GM18511 (cell line): ENCODE data around the gene BSPH1.
"Not testable (repeated sequence)": the region's sequence is repeated elsewhere in the genome, so short reads cannot be mapped to it uniquely, and the experiment has no call there.

Experiments used
- ATAC-seq: cut with Tn5 transposase; IDR thresholded peaks from one replicate; pipeline ENCODE4 v1.9.1; 2021; ENCODE audit warnings: mild to moderate bottlenecking, moderate library complexity; ENCODE audit not compliant: unreplicated experiment

The BSPH1 gene

GRCh38 chr19:47992070-47992469, at the start of gene BSPH1:
Gene BSPH1, minus strand, starts transcription at chr19:47992170. Its CDS starts 89 bp downstream, at chr19:47992081.
- ATAC-seq: no peak

GRCh38 chr19:48036765-48037164, 44.8 kb upstream of the BSPH1 start:
- ATAC-seq: no peak

GRCh38 chr19:48033604-48034003, 41.6 kb upstream of the BSPH1 start:
- no peak for ATAC-seq

GRCh38 chr19:48030073-48030472, 38.1 kb upstream of the BSPH1 start:
- ATAC-seq: no peak

- no peak for ATAC-seq
Measured at GRCh38 chr19:48029431-48029830, 37.5 kb upstream of the BSPH1 start.

GRCh38 chr19:48025480-48025879, 33.5 kb upstream of the BSPH1 start:
- ATAC-seq: no peak

- ATAC-seq: no peak
Measured at GRCh38 chr19:48023518-48023917, 31.5 kb upstream of the BSPH1 start.

GRCh38 chr19:48023011-48023410, 31.0 kb upstream of the BSPH1 start:
- ATAC-seq: no peak

- ATAC-seq: no peak
Measured at GRCh38 chr19:48020686-48021085, 28.7 kb upstream of the BSPH1 start.

- no peak for ATAC-seq
Measured at GRCh38 chr19:48010932-48011758, 19.2 kb upstream of the BSPH1 start.

GRCh38 chr19:48006762-48007161, 14.8 kb upstream of the BSPH1 start:
- ATAC-seq: no peak

GRCh38 chr19:48004236-48004635, 12.3 kb upstream of the BSPH1 start:
- no peak for ATAC-seq

GRCh38 chr19:48000846-48001245, 8.9 kb upstream of the BSPH1 start:
- ATAC-seq: no peak

- no peak for ATAC-seq
Measured at GRCh38 chr19:47998800-47999199, 6.8 kb upstream of the BSPH1 start.

- no peak for ATAC-seq
Measured at GRCh38 chr19:47996230-47996727, 4.3 kb upstream of the BSPH1 start.

- ATAC-seq: no peak
Measured at GRCh38 chr19:47994209-47994802, 2.3 kb upstream of the BSPH1 start, which contains the start of gene ELSPBP1. Gene ELSPBP1, plus strand, starts transcription at chr19:47994632. Its CDS starts 14,036 bp downstream, at chr19:48008668.

- no peak for ATAC-seq
Measured at GRCh38 chr19:47991191-47991808, 670 bp downstream of the BSPH1 start.

GRCh38 chr19:47973529-47973928, 18.4 kb downstream of the BSPH1 start:
- no peak for ATAC-seq

- ATAC-seq: not testable (repeated sequence)
Measured at GRCh38 chr19:47955936-47956335, 36.0 kb downstream of the BSPH1 start.

- not testable (repeated sequence) for ATAC-seq
Measured at GRCh38 chr19:47952132-47952531, 39.8 kb downstream of the BSPH1 start.

GRCh38 chr19:47949852-47950521, 42.0 kb downstream of the BSPH1 start:
- ATAC-seq: not testable (repeated sequence)
